DND-41 (cell line): ENCODE data around the gene GALNT7.

Experiments
- CTCF ChIP-seq: IDR thresholded peaks from 2 replicates; pipeline ENCODE4 v1.5.1; 2012; ENCODE audit warnings: borderline replicate concordance, low read length, moderate library complexity, mild to moderate bottlenecking; ENCODE audit not compliant: poor library complexity, severe bottlenecking; ENCODE audit errors: extremely low read depth
- EZH2 ChIP-seq: IDR thresholded peaks from 3 replicates; pipeline ENCODE4 v1.6.1; 2012; ENCODE audit warnings: borderline replicate concordance, low read depth, mild to moderate bottlenecking, moderate library complexity, low read length, inconsistent platforms; ENCODE audit not compliant: severe bottlenecking

- no peak for TF ChIP-seq CTCF
- TF ChIP-seq EZH2: no peak
Observed at GRCh38 chr4:173217075-173217474, 48.5 kb downstream of the GALNT7 start.
